Erythroblast (primary cell): ENCODE data around the gene HDAC4.
"Not testable (repeated sequence)": the region's sequence is repeated elsewhere in the genome, so short reads cannot be mapped to it uniquely, and the experiment has no call there.

Experiments
- GATA1 ChIP-seq: IDR thresholded peaks from 2 replicates; pipeline ENCODE4 v1.6.1; 2011; ENCODE audit warnings: low read depth, mild to moderate bottlenecking, control low read depth, low read length, moderate library complexity
- POLR2A ChIP-seq: IDR thresholded peaks from 2 replicates; pipeline ENCODE4 v1.6.1; 2011; ENCODE audit warnings: mild to moderate bottlenecking, low read length

DNA sequence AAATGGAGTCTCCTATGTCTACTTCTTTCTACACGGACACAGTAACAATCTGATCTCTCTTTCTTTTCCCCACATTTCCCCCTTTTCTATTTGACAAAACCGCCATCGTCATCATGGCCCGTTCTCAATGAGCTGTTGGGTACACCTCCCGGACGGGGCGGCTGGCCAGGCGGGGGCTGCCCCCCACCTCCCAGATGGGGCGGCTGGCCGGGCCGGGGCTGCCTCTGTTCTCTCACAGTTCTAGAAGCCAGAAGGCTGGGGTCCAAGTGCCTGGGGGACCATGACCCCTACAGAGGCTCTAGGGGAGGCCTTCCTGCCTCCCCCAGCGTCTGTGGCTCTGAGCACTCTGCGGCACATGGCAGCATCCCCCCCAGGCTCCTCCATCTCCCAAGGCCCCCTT, 362.5 kb downstream of the HDAC4 start:
- not testable (repeated sequence) for TF ChIP-seq POLR2A, GATA1
